Common myeloid progenitor, CD34-positive (primary cell): Measurements from ENCODE around the gene ALDOB.

Experiments
- CTCF ChIA-PET: fragments of 350-600 bp; sonication (Branson Sonifier 250); formaldehyde crosslinking; loops from one replicate; lab custom pipeline; 2021; ENCODE audit warnings: antibody characterized with exemption; lab: Charles Lee
- POLR2A ChIA-PET: fragments of 350-600 bp; sonication (Branson Sonifier 250); formaldehyde crosslinking; loops from one replicate; lab custom pipeline; 2021; ENCODE audit warnings: antibody characterized with exemption; lab: Charles Lee
- DNase-seq, 3 donors: peaks; one replicate each; pipeline versions ENCODE4 v3.0.0 to v3.0.0-alpha.2; 2013
- H3K27ac ChIP-seq, 2 experiments: 1 replicate in 1 of 2; 2 replicates in 1 of 2; pipeline ENCODE4 v1.7.0; 2013; ENCODE audit warnings: inconsistent platforms in 2 of 2, low read length in 2 of 2, mild to moderate bottlenecking in 2 of 2, low read depth in 1 of 2, moderate library complexity in 1 of 2; ENCODE audit not compliant: severe bottlenecking in 2 of 2, insufficient read depth in 1 of 2, poor library complexity in 1 of 2
- H3K27me3 ChIP-seq, 5 experiments: replicated peaks in 2 of 5; 1 replicate in 3 of 5; 2 replicates in 2 of 5; pipeline versions ENCODE4 v1.6.1 to v1.7.0; 2013; ENCODE audit warnings: low read length in 4 of 5, mild to moderate bottlenecking in 2 of 5, moderate library complexity in 2 of 5, inconsistent platforms in 1 of 5; ENCODE audit not compliant: insufficient read depth in 5 of 5, control insufficient read depth in 4 of 5
- H3K36me3 ChIP-seq, 4 experiments: 1 replicate in 2 of 4; 2 replicates in 2 of 4; pipeline versions ENCODE4 v1.6.1 to v1.7.0; 2013; ENCODE audit warnings: low read length in 3 of 4, control low read depth in 1 of 4, mild to moderate bottlenecking in 1 of 4; ENCODE audit not compliant: control insufficient read depth in 4 of 4, insufficient read depth in 4 of 4
- H3K4me1 ChIP-seq, 4 experiments: 1 replicate in 3 of 4; 2 replicates in 1 of 4; pipeline versions ENCODE4 v1.6.1 to v1.7.1; 2013; ENCODE audit warnings: low read length in 3 of 4, mild to moderate bottlenecking in 3 of 4, control low read depth in 1 of 4, inconsistent platforms in 1 of 4, moderate library complexity in 1 of 4; ENCODE audit not compliant: control insufficient read depth in 4 of 4, insufficient read depth in 4 of 4; ENCODE audit errors: control extremely low read depth in 1 of 4
- H3K4me3 ChIP-seq, 7 experiments: 1 replicate in 4 of 7; 2 replicates in 3 of 7; pipeline versions ENCODE4 v1.5.1 to v1.7.0; 2013; ENCODE audit warnings: mild to moderate bottlenecking in 7 of 7, low read length in 6 of 7, moderate library complexity in 6 of 7, inconsistent platforms in 2 of 7, low read depth in 2 of 7, control low read depth in 1 of 7; ENCODE audit not compliant: insufficient read depth in 4 of 7, control insufficient read depth in 1 of 7; ENCODE audit errors: extremely low read depth in 1 of 7
- H3K9me3 ChIP-seq, 5 experiments: 1 replicate in 4 of 5; 2 replicates in 1 of 5; pipeline versions ENCODE4 v1.6.1 to v1.7.1; 2013; ENCODE audit warnings: low read length in 4 of 5, mild to moderate bottlenecking in 2 of 5, inconsistent platforms in 1 of 5, low read depth in 1 of 5, moderate library complexity in 1 of 5; ENCODE audit not compliant: control insufficient read depth in 4 of 5, insufficient read depth in 2 of 5; ENCODE audit errors: control extremely low read depth in 1 of 5
- WGBS: methylation state at CpG from one replicate; pipeline ENCODE4 v1.1.5; 2013; ENCODE audit not compliant: insufficient coverage; 5-methylcytosine and 5-hydroxymethylcytosine counted together

ALDOB gene

GRCh38 chr9:101433229-101433628 is 2.3 kb downstream of the ALDOB start:
- H3K9me3 ChIP-seq: no peaks in the 10 kb centered on the region
- ChIA-PET POLR2A (no interaction called here), CTCF (no interaction called here)
- no peak for DNase-seq
- WGBS: no CpG with 5 or more reads among the region's 3 CpGs
- no peak overlapping the region for H3K27ac ChIP-seq
- H3K4me1 ChIP-seq: no peaks in the 10 kb centered on the region
- peaks cover 0 to 11% (median 0%) of the 10 kb centered on the region in 5 experiments for H3K27me3 ChIP-seq
- H3K4me3 ChIP-seq: no peak overlapping the region
- no peaks in the 10 kb centered on the region for H3K36me3 ChIP-seq

DNA sequence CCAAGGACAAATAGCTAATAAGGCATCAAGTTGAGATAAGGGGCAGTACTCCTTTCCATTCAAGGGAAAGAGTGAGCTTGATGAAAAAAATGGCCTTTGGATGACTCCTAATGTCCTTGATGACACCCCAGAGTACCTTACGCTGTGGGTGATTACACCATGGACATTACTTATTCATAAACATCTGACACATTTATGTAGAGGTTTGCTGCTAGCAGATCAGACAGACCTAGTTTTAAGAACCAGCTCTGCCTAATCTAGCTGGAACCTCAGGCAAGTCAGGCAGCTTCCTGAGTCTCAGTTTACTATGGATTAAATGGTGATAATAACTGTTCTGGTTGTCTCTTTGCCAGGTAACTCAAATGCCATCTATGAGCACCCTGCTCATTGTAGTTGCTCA is 2.8 kb downstream of the ALDOB start:
- Histone ChIP-seq H3K27me3 (peaks cover 0 to 11% (median 0%) of the 10 kb centered on the region in 5 experiments), H3K4me3 (no peak overlapping the region), H3K9me3 (no peaks in the 10 kb centered on the region), H3K4me1 (no peaks in the 10 kb centered on the region), H3K36me3 (no peaks in the 10 kb centered on the region), H3K27ac (no peak overlapping the region)
- WGBS: no CpG with 5 or more reads among the region's 1 CpG
- DNase-seq: no peak
- ChIA-PET POLR2A (no interaction called here), CTCF (interaction anchor here (0.9 kb wide), 1 partner anchor 14 kb away, joined by 3 read pairs; no protein-coding TSS in a partner anchor)

GRCh38 chr9:101432171-101432570 is 3.4 kb downstream of the ALDOB start:
- Histone ChIP-seq H3K27ac (no peak overlapping the region), H3K4me1 (no peaks in the 10 kb centered on the region), H3K4me3 (no peak overlapping the region), H3K9me3 (no peaks in the 10 kb centered on the region), H3K27me3 (peaks cover 0 to 9% (median 0%) of the 10 kb centered on the region in 5 experiments), H3K36me3 (no peaks in the 10 kb centered on the region)
- CTCF ChIA-PET: interaction anchor here (0.9 to 1.3 kb wide), 2 partner anchors 13 to 17 kb away, joined by 3 to 7 read pairs; no protein-coding TSS in a partner anchor
- POLR2A ChIA-PET: no interaction called here
- no peak for DNase-seq

DNA sequence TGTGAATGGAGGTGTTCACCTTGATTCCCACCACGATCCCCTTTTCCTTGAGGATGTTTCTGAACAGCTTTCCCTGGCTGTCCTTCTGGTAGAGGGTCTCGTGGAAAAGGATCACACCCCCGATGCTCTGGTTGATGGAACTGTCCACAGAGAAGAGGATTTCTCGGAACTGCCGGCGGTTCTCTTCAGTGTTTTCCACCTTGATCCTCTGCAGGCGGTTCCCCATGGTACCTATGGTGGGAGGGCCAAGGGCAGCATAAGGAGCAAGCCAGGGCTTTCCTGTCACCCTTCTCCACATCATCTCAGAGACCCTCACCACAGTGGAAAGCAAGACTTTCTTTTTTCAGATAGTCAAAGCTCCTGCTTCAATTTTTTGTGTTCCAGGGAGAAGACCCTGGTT is 5.8 kb downstream of the ALDOB start:
- POLR2A ChIA-PET: no interaction called here

GRCh38 chr9:101428909-101429308 is 6.7 kb downstream of the ALDOB start:
- Histone ChIP-seq H3K4me3 (no peak overlapping the region), H3K27me3 (peaks cover 0 to 4% (median 0%) of the 10 kb centered on the region in 5 experiments), H3K4me1 (no peaks in the 10 kb centered on the region), H3K27ac (no peak overlapping the region), H3K9me3 (peaks cover 0 to 2% (median 0%) of the 10 kb centered on the region in 5 experiments), H3K36me3 (no peaks in the 10 kb centered on the region)
- CTCF ChIA-PET: no interaction called here
- DNase-seq: no peak
- 94% methylated on average over 2 of the region's 3 CpGs for WGBS
- POLR2A ChIA-PET: no interaction called here

More for the DNA sequence above, 5.8 kb downstream of the ALDOB start:
- CTCF ChIA-PET: no interaction called here
- H3K27ac ChIP-seq: no peak overlapping the region
- no peak overlapping the region for H3K4me3 ChIP-seq
- DNase-seq: no peak
- 99% methylated on average over 7 of the region's 7 CpGs for WGBS
- no peaks in the 10 kb centered on the region for H3K36me3 ChIP-seq
- peaks cover 0 to 2% (median 0%) of the 10 kb centered on the region in 5 experiments for H3K9me3 ChIP-seq
- no peaks in the 10 kb centered on the region for H3K4me1 ChIP-seq
- H3K27me3 ChIP-seq: peaks cover 0 to 7% (median 0%) of the 10 kb centered on the region in 5 experiments

DNA sequence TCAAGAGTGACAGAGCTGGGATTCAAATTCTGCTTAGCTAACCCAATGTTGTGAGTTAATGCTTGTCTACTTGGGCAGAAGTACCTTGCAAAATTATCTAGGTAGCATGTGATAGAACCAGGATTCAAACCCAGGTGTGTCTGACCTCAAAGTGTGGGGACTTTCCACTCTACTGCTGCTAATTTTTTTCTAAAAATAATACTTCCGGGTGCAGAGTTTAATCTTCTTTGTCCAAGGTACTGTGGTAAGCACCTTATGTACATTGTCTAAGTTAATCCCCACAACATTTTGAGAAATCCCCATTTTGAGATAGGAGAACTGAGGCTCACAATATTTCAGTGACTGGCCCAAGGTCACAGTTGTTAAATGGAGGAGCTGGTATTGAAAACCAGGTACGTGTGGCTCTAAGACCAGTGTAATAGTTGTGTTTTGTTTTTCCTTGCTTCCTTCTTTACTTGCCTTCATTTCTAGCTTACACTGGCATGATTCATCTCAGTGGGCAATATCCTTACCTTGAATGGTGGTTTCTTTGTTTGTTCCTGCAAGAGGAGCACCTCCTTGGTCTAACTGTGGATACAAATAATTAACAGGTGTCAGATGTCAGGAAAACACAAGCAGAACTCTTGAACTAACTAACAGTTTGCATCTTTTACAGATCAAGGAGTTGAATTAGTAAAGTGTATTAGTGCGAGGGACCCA is 7.5 kb downstream of the ALDOB start:
- DNase-seq: no peak
- CTCF ChIA-PET: no interaction called here

GRCh38 chr9:101427358-101427757 is 8.2 kb downstream of the ALDOB start:
- Histone ChIP-seq H3K36me3 (no peaks in the 10 kb centered on the region), H3K4me1 (no peaks in the 10 kb centered on the region), H3K27me3 (peaks cover 0 to 2% (median 0%) of the 10 kb centered on the region in 5 experiments), H3K27ac (no peak overlapping the region), H3K9me3 (peaks cover 0 to 2% (median 0%) of the 10 kb centered on the region in 5 experiments), H3K4me3 (no peak overlapping the region)
- WGBS: 97% methylated on average over 8 of the region's 8 CpGs
- ChIA-PET POLR2A (no interaction called here), CTCF (interaction anchor here (1.1 to 1.2 kb wide), 2 partner anchors 13 to 22 kb away, joined by 3 to 4 read pairs; no protein-coding TSS in a partner anchor)
- DNase-seq: no peak

More for the DNA sequence above, 7.5 kb downstream of the ALDOB start:
- H3K4me1 ChIP-seq: no peaks in the 10 kb centered on the region
- POLR2A ChIA-PET: no interaction called here
- no peak overlapping the region for H3K27ac ChIP-seq
- H3K4me3 ChIP-seq: no peak overlapping the region
- H3K36me3 ChIP-seq: no peaks in the 10 kb centered on the region
- H3K27me3 ChIP-seq: peaks cover 0 to 4% (median 0%) of the 10 kb centered on the region in 5 experiments
- peaks cover 0 to 2% (median 0%) of the 10 kb centered on the region in 5 experiments for H3K9me3 ChIP-seq
- no CpG with 5 or more reads among the region's 3 CpGs for WGBS
